Measurements from ENCODE around the gene SLC9C2. TPM values are rescaled to one million over a fixed set of nuclear protein-coding genes. Genes with fewer than 3 reads are reported as not detected.

Gene SLC9C2
- total RNA-seq, 1 experiment from 2014 or later, result not detected

- intact Hi-C loops (cut with micrococcal nuclease; ENCODE audit: unreplicated experiment), result no loop called here
- no peak for TF ChIP-seq CTCF (IDR thresholded peaks at IDR 0.05; ENCODE audit: unreplicated experiment)
- Mint-ChIP-seq H3K36me3 (ENCODE audit: insufficient read depth, unreplicated experiment) (no peaks in the 10 kb centered on the region), H3K9me3 (ENCODE audit: low read depth, unreplicated experiment) (no peaks in the 10 kb centered on the region), H3K27me3 (ENCODE audit: unreplicated experiment) (peaks cover 12% of the 10 kb centered on the region), H3K27ac (ENCODE audit: unreplicated experiment) (no peak overlapping the region), H3K4me1 (ENCODE audit: low read depth, unreplicated experiment) (peaks cover 11% of the 10 kb centered on the region), H3K4me3 (ENCODE audit: low read depth, unreplicated experiment) (no peak overlapping the region)
- BruUV-seq (replicated peaks), result no TSS peak
- CTCF ChIA-PET, result no interaction called here
- DNase-seq, result no peak
These were observed 66.6 kb downstream of the SLC9C2 start for GRCh38 chr1:173536223-173536622.

- H3K36me3 Mint-ChIP-seq (ENCODE audit: insufficient read depth, unreplicated experiment), result no peaks in the 10 kb centered on the region
- no peak for TF ChIP-seq CTCF (IDR thresholded peaks at IDR 0.05; ENCODE audit: unreplicated experiment)
- H3K4me1 Mint-ChIP-seq (ENCODE audit: low read depth, unreplicated experiment), result peaks cover 11% of the 10 kb centered on the region
- CTCF ChIA-PET, result no interaction called here
- no peaks in the 10 kb centered on the region for H3K27me3 Mint-ChIP-seq (ENCODE audit: unreplicated experiment)
- DNase-seq, result no peak
- no peak overlapping the region for H3K27ac Mint-ChIP-seq (ENCODE audit: unreplicated experiment)
- no TSS peak for BruUV-seq (replicated peaks)
- H3K4me3 Mint-ChIP-seq (ENCODE audit: low read depth, unreplicated experiment), result no peak overlapping the region
- H3K9me3 Mint-ChIP-seq (ENCODE audit: low read depth, unreplicated experiment), result no peaks in the 10 kb centered on the region
- intact Hi-C loops (cut with micrococcal nuclease; ENCODE audit: unreplicated experiment), result no loop called here
These were observed 70.6 kb downstream of the SLC9C2 start for GRCh38 chr1:173532237-173532636.

- no peaks in the 10 kb centered on the region for H3K36me3 Mint-ChIP-seq (ENCODE audit: insufficient read depth, unreplicated experiment)
- intact Hi-C loops (cut with micrococcal nuclease; ENCODE audit: unreplicated experiment), result no loop called here
- TF ChIP-seq CTCF (IDR thresholded peaks at IDR 0.05; ENCODE audit: unreplicated experiment), result no peak
- H3K4me1 Mint-ChIP-seq (ENCODE audit: low read depth, unreplicated experiment), result peaks cover 11% of the 10 kb centered on the region
- H3K4me3 Mint-ChIP-seq (ENCODE audit: low read depth, unreplicated experiment), result no peak overlapping the region
- CTCF ChIA-PET, result no interaction called here
- no peaks in the 10 kb centered on the region for H3K9me3 Mint-ChIP-seq (ENCODE audit: low read depth, unreplicated experiment)
- no peak for DNase-seq
- H3K27ac Mint-ChIP-seq (ENCODE audit: unreplicated experiment), result no peak overlapping the region
- H3K27me3 Mint-ChIP-seq (ENCODE audit: unreplicated experiment), result no peaks in the 10 kb centered on the region
- BruUV-seq (replicated peaks), result no TSS peak
These were observed 71.8 kb downstream of the SLC9C2 start for GRCh38 chr1:173530795-173531693.

- CTCF ChIA-PET, result no interaction called here
- H3K27ac Mint-ChIP-seq (ENCODE audit: unreplicated experiment), result no peak overlapping the region
- no peaks in the 10 kb centered on the region for H3K36me3 Mint-ChIP-seq (ENCODE audit: insufficient read depth, unreplicated experiment)
- no peak overlapping the region for H3K4me3 Mint-ChIP-seq (ENCODE audit: low read depth, unreplicated experiment)
- TF ChIP-seq CTCF (IDR thresholded peaks at IDR 0.05; ENCODE audit: unreplicated experiment), result no peak
- no TSS peak for BruUV-seq (replicated peaks)
- H3K27me3 Mint-ChIP-seq (ENCODE audit: unreplicated experiment), result no peaks in the 10 kb centered on the region
- intact Hi-C loops (cut with micrococcal nuclease; ENCODE audit: unreplicated experiment), result no loop called here
- no peaks in the 10 kb centered on the region for H3K9me3 Mint-ChIP-seq (ENCODE audit: low read depth, unreplicated experiment)
- H3K4me1 Mint-ChIP-seq (ENCODE audit: low read depth, unreplicated experiment), result peaks cover 11% of the 10 kb centered on the region
- no peak for DNase-seq
These were observed 73.8 kb downstream of the SLC9C2 start for GRCh38 chr1:173529106-173529505.

Measured in Calu3 (cell line).